GM18526 (cell line): ENCODE measurements around the gene CDNF.

Experiments
- POLR2A ChIP-seq: IDR thresholded peaks from 3 replicates; pipeline ENCODE4 v1.6.1; 2011; ENCODE audit not compliant: insufficient read length; ENCODE audit errors: extremely low read depth

The CDNF gene

DNA sequence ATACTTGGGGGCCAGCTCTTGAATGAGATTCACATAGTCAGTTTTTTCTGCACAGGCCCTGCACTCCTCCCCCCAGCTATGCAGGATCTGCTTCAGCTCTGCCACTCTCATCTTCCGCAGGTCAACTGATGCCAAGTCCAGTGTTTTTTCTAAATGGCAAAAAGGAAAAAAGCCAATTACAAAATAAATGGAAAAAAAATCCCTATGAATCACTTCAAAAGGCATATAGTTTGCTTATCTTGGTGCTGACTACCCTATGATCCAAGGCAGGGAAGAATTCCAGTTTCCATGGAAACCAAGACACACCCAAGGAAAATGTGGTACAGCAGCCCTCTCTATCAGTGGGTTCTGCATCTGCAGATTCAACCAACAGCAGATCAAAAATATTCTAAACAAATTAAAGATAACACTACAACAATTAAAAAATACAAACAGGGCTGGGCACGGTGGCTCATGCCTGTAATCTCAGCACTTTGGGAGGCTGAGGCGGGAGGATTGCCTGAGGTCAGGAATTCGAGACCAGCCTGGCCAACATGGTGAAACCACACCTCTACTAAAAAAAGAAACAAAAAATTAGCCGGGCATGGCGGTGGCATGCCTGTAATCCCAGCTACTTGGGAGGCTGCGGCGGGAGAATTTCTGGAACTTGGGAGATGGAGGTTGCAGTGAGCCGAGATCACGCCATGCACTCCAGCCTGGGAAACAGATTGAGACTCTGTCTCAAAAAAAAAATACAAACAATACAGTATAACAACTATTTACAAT, 17.6 kb downstream of the CDNF start:
- no peak for TF ChIP-seq POLR2A

DNA sequence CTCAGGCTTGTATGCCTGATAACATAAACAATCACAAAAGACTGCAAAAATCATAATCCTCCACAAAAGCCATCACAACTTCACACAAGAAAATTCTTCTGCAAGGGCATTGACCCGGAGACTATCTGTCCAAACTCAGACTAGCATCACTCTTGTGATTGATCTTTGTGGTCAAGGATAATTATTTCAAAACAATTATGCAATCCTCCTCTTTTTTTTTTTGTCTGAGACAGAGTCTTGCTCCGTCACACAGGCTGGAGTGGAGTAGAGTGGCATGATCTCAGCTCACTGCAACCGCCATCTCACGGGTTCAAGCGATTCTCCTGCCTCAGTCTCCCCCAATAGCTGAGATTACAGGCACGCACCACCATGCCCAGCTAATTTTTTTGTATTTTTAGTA, 22.2 kb downstream of the CDNF start:
- no peak for TF ChIP-seq POLR2A

DNA sequence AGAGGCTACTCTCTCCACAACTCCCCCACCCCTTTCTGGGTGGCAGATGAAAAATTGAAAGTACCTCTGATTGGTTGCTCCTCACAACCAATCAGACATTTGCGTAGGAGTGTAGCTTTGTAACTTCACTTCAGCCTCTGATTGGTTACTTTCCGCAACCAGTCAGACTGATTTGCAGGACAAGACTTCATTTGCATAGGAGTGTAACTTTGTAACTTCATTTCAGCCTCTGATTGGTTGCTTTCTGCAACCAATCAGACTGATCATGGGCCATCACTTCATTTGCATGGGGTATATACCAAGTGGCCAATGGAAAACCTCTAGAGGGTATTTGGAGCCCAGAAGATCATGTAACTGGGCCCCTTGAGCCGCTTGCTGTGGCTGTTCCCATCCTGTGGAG, 25.6 kb downstream of the CDNF start:
- no peak for TF ChIP-seq POLR2A

DNA sequence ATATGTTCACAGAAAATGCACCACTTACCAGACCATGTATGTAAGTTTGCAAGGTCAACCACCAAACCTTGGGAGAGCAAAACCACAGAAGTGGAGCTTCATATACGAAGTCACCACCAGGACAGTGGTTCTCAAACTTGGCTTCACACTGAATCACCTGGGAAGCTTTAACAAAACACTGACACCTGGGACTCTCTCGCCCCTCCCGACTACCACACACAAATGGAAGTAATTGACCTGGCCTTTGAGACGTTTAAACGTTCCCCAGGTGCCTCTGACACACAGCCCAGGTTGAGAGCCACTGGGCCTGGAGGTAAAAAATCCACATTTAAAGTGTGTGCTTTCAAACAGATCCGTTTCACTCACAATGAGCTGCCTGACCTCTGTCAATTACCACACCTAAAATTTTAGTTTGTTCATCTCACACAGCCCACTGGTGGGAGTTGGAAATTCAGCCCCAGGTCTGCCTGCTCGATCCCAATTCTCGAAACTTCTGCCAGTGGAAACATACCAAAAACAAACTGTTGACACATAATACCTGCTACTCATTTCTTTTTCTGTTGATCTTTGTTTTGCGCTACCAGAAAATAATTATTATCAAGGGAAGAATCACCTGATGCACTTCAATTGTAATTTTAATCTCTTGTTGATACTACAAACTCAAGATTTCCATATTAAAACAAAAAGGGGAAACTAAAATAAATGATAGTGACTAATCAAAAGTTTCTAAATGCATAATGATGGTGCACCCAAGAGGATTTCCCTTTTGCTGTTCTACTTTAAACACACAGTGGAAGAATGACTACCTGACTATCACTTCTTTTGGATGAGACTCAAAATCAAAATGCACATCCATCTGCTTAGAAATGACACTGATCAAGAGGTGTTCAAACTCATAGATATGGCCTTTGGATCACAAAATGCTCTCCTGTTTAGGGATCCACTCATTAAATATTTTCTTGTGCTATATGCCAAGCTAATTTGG, 26.6 kb downstream of the CDNF start:
- TF ChIP-seq POLR2A: no peak

DNA sequence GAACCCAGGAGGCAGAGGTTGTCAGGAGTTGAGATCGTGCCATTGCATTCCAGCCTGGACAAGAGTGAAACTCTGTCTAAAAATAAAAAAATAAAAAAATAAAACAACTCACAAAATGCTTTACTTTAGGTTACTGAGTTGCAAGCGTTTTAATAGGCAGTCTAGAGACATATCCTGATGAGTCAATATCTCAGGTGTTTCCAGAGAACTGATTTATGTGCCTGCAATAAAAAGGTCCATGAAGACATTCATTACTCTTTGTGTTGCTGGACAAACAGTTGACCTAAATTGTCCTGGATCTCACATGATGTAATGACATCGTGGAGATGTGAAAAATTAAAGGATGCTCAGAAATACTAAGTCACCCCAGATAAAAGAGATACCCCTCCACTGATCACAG, 31.5 kb downstream of the CDNF start:
- TF ChIP-seq POLR2A: no peak

DNA sequence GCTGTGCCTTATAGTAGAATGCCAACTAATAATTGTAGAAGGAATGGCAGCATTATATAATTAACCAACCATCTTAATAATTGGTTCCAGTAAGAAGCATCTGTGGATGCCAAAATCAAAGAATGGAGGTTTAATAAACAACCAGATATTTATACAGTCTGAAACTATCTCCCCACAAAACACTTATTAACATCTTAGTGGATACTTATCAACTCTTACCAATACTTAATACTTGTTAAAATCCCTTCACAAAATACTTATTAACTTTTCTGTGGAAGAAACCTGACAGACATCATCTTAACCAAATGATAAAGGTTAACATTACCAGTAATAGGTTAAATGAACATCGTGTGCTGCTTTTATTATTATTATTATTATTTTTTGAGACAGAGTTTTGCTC, 34.0 kb downstream of the CDNF start:
- no peak for TF ChIP-seq POLR2A

DNA sequence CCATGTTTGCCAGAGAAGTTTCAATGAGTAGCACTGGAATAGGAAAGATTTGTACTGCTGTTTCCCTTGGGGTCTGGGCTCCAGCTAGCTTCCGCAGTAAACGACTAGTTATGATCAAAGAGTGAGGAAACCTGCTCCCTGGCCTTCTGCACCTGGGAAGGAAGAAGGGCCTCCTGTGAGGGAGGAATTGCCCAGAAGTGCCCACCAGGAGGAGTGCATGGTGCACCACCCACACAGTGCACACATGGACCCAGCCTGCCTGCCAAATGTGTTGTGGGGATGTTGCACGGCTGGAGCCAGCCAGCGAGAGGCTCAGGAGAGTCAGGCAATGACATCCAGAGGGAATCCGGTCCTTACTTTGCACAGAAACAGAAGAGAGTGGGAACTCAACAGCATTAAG, 36.1 kb downstream of the CDNF start:
- TF ChIP-seq POLR2A: no peak

DNA sequence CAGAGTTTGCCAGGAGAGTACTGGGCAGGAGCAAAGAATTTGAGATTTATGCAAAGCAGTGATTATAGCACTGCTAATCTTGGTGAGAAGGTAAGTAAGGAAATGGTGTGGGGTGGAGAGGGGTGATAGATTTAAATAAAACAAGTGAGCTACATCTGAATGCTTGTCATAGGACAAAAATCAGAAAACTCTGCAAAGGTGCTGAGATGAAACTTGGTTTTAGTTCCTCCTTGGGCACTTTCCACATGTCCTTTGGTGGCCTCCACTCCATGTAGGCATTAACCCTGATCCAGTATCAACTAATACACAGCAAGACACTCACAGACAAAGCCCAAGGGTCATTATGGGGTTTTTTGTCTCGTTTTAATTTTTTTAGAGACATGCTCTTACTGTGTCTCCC, 37.4 kb downstream of the CDNF start:
- TF ChIP-seq POLR2A: no peak

DNA sequence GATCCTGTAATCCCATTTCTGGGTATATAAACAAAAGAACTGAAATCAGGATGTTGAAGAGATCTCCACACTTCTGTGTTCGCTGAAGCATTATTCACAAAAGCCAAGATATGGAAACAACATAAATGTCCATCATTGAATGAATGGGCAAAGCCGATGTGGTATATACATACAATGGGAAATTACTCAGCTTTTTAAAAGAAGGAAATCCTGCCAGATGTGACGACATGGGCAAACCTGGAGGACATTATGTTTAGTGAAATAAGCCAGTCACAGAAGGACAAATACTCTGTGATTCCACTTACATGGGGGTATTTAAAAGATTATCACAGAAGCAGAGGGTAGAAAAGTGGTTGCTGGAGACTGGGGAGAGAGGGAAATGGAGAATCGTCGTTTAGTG, 39.2 kb downstream of the CDNF start:
- TF ChIP-seq POLR2A: no peak

DNA sequence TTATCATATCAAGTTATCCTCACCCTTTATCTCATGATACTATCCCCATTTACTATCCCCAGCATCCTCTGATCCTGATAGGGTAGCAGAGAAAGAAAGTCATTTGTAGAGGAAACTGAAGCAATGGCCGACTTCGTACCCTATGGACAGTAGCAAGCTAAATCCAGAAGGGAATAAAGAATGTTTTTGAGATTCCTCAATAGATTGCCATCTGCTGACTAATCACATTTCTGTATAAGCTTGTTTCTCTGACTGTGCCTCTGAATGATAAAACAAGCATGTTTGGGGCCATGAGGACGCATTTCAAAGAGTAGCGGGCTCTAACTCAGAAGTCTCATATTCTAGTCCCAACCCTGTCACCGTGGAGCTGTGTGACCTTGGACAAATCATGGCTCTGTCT, 49.9 kb downstream of the CDNF start:
- no peak for TF ChIP-seq POLR2A

DNA sequence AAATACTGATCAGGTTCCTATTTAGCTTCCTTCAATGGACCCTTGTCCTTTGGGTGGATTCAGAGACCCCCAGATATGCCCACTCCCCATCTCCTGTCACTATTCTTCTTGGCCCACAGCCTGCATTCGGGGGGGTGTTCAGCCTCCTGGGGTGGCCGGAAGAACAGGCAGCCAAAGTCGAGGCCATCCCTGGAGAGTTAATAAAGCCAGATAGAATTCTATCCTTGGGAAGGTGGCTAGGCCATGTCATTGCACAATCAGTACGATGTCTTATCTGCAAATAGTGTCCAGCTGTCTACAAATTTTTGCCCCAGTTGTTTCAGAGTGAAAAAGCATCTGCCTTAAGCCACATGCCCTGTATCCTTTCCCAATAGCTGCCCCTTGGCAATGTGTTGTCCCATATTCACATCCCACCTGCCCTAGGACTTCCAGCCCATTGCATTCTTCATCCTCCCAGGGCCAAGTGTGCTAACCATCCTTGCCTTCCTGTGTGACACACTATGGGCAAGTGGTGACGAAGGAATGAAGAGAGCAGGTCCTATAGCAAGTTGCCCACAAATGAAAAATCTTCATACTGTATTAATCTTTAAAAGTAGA, 53.3 kb downstream of the CDNF start:
- TF ChIP-seq POLR2A: no peak

DNA sequence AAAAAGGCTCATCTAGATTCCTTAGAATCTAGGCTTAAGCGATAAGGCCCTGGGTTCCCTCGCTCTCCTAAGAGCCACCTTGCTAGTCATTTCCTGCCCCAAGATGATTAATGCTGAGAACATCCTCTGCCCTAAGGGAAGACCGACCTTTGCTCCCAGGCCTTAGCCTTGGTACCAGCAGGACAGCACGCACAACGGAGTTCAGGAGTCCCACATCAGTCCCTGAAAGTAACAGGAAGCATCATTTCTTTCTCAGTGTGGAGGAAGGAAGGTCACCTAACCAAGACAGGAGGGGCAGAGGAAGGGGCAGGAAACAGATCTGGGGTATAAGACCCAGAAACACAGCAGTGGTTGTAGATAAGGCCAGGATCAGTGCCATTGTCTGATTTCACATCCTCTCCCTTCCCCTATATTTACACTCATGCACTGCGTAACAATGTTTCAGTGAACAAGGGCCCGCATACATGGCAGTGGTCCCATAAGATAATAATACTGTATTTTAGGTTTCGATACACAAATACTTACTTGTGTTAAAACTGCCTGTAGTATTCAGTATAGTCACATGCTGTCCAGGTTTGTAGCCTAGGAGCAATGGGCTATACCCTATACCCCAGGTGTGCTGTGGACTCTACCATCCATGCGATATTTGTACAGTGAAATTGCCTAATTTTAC, 55.0 kb downstream of the CDNF start:
- no peak for TF ChIP-seq POLR2A

DNA sequence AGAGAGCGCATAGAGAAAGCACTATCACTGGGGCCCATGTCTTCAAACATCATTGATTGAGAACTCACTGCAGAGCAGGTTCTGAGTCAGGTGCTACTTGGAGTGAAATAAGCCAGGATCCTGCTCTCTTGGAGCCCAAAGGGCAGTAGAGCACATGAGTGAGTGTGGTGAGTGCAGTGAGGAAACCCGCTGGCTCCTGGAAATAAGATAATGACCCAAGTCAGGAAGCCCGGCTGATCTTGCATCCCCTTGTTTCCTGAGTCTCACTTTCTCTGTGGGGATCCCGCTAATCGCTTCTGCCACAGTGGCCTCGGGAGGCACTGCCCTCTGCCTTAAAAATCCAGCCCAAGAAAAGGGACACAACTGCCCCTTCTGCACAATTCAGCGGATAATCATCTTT, 56.1 kb downstream of the CDNF start:
- TF ChIP-seq POLR2A: no peak

DNA sequence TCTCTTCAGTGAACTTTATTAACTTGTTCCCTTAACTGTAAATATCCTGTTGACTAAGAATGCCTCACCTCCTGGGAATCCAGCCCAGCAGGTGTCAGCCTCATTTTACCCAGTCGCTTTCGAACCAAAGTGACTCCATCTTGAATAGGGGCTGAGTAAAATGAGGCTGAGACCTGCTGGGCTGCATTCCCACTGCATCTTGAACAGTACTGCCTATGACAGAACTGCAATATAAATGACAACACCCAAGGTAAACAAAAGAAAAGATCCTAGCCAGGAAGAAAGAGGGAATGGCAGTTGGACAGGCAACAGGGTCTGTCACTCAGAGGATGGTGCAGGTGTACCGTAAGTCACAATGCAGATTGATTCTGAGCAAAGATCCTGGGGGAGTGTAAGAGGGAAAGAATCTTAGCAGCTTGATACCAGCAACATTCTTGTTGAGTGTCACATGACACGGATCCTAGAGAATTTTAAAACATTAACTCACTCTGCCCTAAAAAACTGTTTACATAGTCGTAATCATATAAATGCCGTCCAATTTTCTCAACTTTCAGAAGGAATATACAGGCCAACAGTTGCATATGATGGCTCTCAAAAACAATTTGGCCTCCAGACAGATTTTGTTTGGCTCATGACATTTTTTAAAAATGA, 58.7 kb downstream of the CDNF start:
- TF ChIP-seq POLR2A: no peak

DNA sequence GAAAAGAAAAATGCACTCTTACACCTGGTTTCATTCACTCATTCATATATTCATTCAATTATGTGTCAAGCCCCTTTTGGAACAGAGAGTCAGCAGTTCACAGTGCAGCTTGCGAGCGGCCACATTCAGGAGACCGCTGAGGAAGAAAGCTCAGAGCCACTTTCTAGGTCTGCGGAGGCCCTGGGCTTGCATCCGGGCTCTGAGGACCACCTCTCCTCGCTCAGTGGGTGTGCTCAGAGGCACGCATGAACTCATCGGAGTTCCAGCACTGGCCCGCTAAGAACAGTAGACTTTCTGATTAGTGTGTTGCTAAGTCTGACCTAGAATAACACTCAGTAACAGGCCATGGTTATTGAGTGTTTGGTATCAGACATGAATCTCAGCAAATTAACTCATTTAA, 61.3 kb downstream of the CDNF start:
- no peak for TF ChIP-seq POLR2A
